Retinal pigment epithelial cell (primary cell): ENCODE measurements around the gene FTCD.

Source experiments
- DNase-seq: peaks from one replicate; pipeline ENCODE4 v3.0.0-alpha.2; 2010; ENCODE audit warnings: low read depth
- H3K4me3 ChIP-seq: 2 replicates; pipeline ENCODE4 v1.5.1; 2011; ENCODE audit warnings: mild to moderate bottlenecking, low read length, control low read depth, moderate library complexity
- TF ChIP-seq, protein P1 (sequence below): conservative IDR thresholded peaks from 2 replicates; pipeline ENCODE4 v1.5.1; 2011; ENCODE audit warnings: low read depth, low read length, control low read depth, inconsistent platforms

FTCD gene

DNA sequence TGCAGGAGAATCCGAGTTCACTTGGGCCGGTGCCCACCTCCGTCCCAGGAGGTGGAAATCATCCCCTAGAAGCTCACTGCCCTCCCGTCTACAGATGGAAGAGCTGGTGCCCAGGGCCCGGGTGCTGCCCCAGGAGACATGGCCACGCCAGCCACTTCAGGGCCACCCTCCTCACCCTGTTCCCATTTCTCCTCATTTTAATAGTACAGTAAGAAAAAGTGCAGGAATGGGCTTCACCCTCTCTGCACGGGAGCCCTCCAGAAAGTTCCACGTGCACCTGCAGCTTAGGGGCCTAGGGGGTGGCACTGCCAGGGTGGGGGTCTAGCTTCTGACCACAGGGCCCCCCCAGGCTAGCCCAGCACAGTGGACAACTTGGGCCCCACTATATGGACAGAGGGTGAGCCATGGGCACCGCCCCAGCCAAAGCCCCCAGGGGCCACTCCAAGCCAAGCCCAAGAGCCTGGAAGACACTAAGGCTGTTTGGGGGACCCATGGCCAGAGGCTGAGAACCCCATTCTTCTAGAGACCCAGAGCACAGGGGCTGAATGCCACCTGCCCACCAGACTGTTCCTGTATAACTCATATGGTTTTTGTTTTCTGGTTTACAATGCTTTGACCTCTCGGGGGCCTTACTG, 3.4 kb upstream of the FTCD start:
- no peak overlapping the region for H3K4me3 ChIP-seq
- TF ChIP-seq, protein P1, sequence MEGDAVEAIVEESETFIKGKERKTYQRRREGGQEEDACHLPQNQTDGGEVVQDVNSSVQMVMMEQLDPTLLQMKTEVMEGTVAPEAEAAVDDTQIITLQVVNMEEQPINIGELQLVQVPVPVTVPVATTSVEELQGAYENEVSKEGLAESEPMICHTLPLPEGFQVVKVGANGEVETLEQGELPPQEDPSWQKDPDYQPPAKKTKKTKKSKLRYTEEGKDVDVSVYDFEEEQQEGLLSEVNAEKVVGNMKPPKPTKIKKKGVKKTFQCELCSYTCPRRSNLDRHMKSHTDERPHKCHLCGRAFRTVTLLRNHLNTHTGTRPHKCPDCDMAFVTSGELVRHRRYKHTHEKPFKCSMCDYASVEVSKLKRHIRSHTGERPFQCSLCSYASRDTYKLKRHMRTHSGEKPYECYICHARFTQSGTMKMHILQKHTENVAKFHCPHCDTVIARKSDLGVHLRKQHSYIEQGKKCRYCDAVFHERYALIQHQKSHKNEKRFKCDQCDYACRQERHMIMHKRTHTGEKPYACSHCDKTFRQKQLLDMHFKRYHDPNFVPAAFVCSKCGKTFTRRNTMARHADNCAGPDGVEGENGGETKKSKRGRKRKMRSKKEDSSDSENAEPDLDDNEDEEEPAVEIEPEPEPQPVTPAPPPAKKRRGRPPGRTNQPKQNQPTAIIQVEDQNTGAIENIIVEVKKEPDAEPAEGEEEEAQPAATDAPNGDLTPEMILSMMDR, result no peak
- DNase-seq, result no peak

DNA sequence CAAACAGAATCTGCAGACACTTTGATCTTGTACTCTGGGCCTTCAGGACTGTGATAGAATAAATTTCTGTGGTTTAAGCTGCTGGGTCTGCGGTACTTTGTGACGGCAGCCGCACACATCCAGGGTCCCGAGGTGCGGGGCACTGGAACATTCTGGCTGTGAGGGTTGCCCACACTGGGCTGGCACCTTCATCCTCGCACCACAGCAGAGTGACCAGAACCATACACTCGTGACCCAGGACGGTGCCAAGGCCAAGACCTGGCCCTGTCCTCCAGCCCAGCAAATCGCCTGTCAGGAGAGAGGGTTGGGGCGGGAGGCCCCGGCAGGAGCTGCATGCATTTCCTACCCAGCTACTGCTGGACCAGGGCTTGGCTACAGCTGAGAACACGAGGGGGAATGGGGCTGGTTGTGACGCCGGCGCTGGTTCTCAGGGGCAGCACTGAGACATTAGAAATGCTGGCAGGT, 2.6 kb upstream of the FTCD start:
- TF ChIP-seq, protein P1, result no peak
- DNase-seq, result no peak
- H3K4me3 ChIP-seq, result no peak overlapping the region

DNA sequence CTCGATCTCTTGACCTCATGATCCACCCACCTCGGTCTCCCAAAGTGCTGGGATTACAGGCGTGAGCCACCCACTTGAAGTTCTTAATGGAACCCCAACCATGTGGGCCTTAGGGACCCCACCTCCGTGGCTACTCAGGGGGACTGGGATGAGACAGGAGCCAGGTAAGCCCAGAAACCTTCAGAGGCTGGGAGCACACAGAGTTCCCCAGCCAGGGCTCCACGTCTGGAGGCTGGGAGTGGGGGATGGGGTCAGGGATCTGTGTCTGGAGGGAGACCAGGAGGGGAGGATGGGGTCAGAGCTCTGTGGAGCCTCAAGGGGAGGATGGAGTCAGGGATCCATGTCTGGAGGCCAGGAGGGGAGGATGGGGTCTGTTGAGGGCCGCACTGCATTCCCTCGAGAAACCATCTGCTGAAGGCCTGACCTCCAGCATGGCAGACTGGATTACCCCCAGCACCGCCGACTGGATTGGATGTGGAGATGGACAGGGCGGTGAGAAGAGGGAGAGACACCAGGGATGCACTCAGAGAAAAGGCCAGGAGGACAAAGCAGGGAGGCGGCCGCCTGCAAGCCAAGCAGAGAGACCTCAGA, 2.1 kb upstream of the FTCD start:
- TF ChIP-seq, protein P1, result no peak
- no peak for DNase-seq
- H3K4me3 ChIP-seq, result no peak overlapping the region

DNA sequence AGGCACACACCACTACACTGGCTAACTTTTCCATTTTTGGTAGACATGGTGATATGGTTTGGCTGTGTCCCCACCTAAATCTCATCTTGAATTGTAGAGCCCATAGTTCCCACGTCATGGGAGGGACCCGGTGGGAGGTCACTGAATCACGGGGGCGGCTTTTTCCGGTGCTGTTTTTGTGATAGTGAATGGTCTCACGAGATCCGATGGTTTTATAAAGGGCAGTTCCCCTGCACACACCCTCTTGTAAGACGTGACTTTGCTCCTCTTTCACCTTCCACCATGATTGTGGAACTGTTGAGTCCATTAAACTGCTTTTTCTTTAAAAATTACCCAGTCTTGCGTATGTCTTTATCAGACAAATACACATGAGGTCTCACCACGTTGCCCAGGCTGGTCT, 1.3 kb upstream of the FTCD start:
- no peak for DNase-seq
- TF ChIP-seq, protein P1, result no peak
- H3K4me3 ChIP-seq, result no peak overlapping the region

DNA sequence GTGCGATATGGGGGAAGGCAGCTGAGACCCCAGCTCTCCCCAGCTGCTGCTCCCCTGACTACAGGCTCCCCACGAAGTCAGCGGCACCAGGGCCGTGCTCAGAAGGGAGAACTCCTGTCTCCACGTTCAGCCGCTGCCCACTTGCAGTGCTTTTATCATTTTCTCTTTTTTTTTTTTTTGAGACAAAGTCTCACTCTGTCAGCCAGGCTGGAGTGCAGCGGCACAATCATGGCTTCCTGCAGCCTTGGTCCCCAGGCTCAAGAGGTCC, 933 bp upstream of the FTCD start:
- H3K4me3 ChIP-seq, result no peak overlapping the region
- TF ChIP-seq, protein P1, result no peak
- DNase-seq, result no peak

DNA sequence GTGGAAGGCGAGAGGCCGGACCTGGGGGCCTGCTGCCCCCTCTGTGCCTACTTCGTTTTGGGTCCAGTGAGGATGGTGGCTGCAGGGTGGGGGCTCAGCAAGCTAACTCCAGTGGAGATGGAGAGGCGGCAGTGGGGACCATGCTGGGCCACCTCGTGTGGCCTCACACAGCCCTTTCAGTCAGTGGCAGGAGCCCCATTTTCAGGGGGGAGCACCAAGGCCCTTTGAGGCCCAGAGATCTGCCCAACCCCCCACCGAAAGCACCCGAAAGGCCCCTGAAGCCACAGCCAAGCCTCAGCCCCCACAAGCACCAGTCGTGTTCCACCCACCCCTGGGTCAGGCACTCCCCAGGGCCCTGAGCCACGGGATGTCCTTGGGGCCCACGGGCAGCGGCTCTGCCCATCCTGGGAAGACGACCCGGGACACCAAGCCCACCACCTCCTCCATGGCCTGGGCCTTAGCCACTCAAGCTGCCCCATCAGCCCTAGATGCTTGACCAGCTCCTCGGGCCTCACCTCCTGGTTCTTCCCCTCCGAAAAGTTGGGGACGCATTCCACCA, 345 bp downstream of the FTCD start:
- DNase-seq, result no peak
- TF ChIP-seq, protein P1, result no peak

More for the DNA sequence above, 345 bp downstream of the FTCD start:
- no peak overlapping the region for H3K4me3 ChIP-seq
